ENCODE measurements around the gene PTPN12. TPM values are rescaled to one million over a fixed set of nuclear protein-coding genes. Genes with fewer than 3 reads are reported as not detected.
"Not testable (repeated sequence)": the region's sequence is repeated elsewhere in the genome, so short reads cannot be mapped to it uniquely, and the experiment has no call there.

The PTPN12 gene
- total RNA-seq, 1 experiment from 2014 or later = 58.4 TPM

DNA sequence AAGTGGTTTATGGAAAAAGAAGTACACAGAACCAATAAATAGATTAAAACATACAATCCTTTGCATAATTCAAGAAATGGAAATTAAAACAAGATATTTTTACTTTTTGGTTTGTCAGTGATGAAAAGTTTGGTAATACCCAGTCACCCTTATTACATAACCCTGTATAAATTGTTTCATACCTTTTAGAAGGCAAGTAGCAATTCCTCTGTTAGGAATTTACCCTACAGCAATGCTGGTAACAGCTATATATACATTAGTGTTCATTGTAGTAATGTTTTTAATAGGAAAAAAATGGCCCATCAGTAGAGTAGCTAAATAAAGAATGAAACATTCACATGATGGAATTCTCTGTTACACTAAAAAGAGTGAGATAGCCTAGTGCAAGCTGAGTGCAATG is 42.7 kb downstream of the PTPN12 start:
- no peak for DNase-seq (ENCODE audit: low read depth)

DNA sequence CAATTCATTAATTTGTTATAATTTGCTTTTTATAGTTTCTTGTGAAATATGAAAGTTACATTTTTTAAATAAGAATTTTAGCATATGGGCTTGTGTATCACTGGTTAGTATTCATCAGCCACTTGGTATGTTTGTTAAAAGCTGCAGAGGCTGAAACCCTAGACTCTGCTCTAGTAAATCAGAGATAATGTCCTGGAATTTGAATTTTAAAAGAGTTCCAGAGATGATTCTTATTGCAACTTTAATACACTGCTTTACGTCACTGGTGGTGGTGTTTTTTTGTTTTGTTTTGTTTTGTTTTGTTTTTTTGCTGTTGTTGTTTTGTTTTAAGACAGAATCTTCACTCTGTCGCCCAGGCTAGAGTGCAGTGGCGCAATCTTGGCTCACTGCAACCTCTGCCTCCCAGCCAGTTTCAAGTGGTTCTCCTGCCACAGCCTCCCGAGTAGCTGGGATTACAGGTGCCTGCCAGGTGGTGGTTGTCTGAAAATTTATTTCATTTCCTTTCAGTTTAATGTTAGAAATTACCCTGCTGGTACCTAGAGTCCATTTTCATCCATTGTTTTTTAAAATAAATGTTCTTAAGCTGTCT is 43.8 kb downstream of the PTPN12 start:
- no peak for DNase-seq (ENCODE audit: low read depth)

- no peak for DNase-seq (ENCODE audit: low read depth)
These were observed 50.2 kb downstream of the PTPN12 start for GRCh38 chr7:77587272-77587671.

- no peak for DNase-seq (ENCODE audit: low read depth)
These were observed 63.9 kb downstream of the PTPN12 start for GRCh38 chr7:77600952-77601351.

- no peak for DNase-seq (ENCODE audit: low read depth)
These were observed 69.5 kb downstream of the PTPN12 start for GRCh38 chr7:77606562-77606961.

DNA sequence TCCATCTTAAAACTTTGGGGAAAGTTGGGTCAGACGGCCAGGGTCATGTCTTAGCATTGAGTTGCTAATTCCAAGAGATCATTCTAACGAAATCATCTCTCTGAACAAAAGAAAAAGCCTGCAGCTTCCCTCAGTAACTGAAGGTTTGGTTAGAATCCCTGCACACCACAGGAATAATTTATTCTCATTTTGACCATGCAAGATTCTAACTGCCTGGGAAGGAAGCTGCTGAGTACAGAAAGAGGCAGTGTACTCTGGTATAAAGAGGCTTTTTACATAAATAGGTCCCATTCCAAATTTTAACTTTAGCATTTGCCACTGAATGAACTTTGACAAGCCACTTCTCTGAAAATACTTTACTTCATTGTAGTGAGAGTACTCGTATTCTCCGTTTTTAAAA is 82.2 kb downstream of the PTPN12 start:
- peak; percentile 31 for DNase-seq (ENCODE audit: low read depth)

GRCh38 chr7:77626586-77627308 is 89.7 kb downstream of the PTPN12 start:
- no peak for DNase-seq (ENCODE audit: low read depth)

DNA sequence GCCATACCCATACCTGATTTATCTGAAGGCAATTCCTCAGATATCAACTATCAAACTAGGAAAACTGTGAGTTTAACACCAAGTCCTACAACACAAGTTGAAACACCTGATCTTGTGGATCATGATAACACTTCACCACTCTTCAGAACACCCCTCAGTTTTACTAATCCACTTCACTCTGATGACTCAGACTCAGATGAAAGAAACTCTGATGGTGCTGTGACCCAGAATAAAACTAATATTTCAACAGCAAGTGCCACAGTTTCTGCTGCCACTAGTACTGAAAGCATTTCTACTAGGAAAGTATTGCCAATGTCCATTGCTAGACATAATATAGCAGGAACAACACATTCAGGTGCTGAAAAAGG is 90.2 kb downstream of the PTPN12 start:
- no peak for DNase-seq (ENCODE audit: low read depth)

- DNase-seq (ENCODE audit: low read depth) = no peak
These were observed 92.7 kb downstream of the PTPN12 start for GRCh38 chr7:77629797-77630196.

GRCh38 chr7:77631820-77632219 is 94.7 kb downstream of the PTPN12 start:
- DNase-seq (ENCODE audit: low read depth) = no peak

DNA sequence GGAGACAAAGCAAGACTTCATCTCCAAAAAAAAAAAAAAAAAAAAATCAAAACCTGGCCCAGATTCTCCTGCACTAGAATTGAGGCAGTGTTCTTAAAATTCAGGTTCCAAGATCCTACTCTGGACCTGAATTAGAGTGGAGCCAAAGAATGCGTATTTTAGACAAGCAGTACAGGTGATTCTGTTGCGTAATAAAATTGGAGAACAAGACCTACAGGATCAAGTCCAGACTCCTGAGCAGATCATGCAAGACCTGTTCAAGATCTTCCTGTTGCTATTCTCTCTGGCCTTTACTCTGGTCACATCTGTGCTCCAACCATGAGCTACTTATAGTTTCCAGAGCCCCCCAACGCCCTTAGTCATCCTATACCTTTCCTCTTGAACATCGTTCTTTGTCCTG is 107.7 kb downstream of the PTPN12 start:
- no peak for DNase-seq (ENCODE audit: low read depth)

DNA sequence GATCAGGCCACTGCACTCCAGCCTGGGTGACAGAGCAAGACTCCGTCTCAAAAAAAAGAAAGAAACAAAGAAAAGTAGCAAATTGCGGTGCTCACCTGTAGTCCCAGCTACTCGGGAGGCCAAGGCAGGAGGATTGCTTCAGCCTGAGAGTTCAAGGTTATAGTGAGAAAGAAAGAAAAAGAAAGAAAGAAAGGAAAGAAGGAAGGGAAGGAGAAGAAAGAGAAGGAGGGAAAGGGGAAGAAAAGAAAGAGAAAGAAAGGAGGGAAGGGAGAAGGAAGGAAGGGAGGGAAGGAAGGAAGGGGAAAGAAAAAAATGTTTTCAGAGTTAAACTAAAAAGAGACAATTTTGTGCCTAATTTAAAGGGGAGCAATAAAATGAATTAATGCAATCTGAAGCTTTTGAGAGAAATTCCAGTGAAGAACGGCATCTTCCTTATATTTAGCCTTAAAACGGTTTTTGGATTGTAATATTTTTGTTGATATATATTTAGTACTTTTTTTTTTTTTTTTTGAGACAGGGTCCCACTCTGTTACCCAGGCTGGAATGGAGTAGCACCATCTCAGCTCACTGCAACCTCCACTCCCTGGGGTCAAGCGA is 111.7 kb downstream of the PTPN12 start:
- no peak for DNase-seq (ENCODE audit: low read depth)

DNA sequence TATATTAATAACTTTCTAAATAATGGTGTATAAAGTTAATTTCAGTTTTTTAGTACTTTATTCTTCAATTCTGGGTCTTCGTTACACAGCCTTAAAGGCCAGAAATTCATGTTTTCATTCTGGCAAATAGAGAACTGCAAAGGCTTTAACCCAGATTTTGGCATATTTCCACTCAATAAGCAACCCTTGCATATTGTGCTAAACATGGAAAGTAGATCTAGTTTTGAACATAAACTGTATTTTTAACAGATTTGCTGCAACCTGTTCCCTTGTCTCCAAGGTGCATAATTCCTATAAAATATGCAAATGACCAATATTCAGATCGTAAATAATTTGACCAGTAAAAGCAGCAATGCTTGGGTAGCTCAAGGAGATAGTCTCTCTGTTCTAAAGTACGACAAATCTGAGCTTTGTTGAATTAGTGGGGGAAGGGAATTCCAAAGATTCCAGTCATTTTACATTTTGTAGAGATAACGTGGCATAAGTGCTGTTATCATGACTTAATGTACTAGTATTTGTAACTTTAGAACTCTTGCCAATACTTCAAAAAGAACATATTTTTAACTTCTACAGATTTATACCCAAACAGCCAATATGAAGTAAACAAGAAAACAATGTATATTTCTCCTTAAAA is 112.7 kb downstream of the PTPN12 start:
- no peak for DNase-seq (ENCODE audit: low read depth)

- peak; percentile 26 for DNase-seq (ENCODE audit: low read depth)
These were observed 114.6 kb downstream of the PTPN12 start for GRCh38 chr7:77651575-77652162.

DNA sequence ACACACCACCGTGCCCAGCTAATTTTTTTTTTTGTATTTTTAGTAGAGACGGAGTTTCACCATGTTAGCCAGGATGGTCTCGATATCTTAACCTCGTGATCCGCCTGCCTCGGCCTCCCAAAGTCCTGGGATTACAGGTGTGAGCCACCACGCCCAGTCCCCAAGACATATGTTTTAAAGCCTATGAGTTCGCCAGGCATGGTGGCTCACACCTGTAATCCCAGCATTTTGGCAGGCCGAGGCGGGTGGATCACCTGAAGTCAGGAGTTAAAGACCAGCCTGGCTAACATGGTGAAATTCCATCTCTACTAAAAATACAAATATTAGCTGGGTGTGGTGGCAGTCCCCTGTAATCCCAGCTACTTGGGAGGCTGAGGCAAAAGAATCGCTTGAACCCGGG is 115.7 kb downstream of the PTPN12 start:
- not testable (repeated sequence) for DNase-seq (ENCODE audit: low read depth)

GRCh38 chr7:77653572-77653971 is 116.5 kb downstream of the PTPN12 start:
- no peak for DNase-seq (ENCODE audit: low read depth)

DNA sequence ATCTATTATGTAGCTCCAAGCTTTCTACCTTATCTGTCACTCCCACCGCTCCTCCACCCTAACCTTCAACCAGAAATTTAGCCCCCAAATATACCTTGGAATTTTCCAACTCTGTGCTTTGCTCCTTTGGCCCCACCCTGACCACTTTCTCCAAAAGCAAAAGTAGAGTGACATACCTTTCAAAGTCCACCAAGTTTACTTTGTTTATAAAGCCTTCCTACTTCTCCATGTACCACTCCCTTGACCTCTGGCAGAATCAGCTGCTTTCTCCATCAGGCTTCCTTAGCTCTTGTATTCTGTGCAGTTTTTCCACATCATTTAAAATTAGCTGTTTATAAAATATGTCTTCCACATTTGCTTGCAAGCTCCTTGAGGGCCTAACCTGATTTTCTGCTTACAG is 118.3 kb downstream of the PTPN12 start:
- no peak for DNase-seq (ENCODE audit: low read depth)

GRCh38 chr7:77655836-77656455 is 118.9 kb downstream of the PTPN12 start:
- DNase-seq (ENCODE audit: low read depth) = no peak

- DNase-seq (ENCODE audit: low read depth) = peak; percentile 41
These were observed 120.5 kb downstream of the PTPN12 start for GRCh38 chr7:77657427-77658224.

GRCh38 chr7:77658928-77659327 is 121.8 kb downstream of the PTPN12 start:
- DNase-seq (ENCODE audit: low read depth) = no peak

- DNase-seq (ENCODE audit: low read depth) = no peak
These were observed 124.7 kb downstream of the PTPN12 start for GRCh38 chr7:77661816-77662215.

Measured in RPMI7951 (cell line).